HG03159 (cell line): ENCODE measurements around the gene SALL1.

ENCODE experiments used
- ATAC-seq: cut with Tn5 transposase; IDR thresholded peaks from one replicate; pipeline ENCODE4 v1.9.1; 2021; ENCODE audit warnings: mild to moderate bottlenecking, moderate library complexity; ENCODE audit not compliant: unreplicated experiment

The SALL1 gene

DNA sequence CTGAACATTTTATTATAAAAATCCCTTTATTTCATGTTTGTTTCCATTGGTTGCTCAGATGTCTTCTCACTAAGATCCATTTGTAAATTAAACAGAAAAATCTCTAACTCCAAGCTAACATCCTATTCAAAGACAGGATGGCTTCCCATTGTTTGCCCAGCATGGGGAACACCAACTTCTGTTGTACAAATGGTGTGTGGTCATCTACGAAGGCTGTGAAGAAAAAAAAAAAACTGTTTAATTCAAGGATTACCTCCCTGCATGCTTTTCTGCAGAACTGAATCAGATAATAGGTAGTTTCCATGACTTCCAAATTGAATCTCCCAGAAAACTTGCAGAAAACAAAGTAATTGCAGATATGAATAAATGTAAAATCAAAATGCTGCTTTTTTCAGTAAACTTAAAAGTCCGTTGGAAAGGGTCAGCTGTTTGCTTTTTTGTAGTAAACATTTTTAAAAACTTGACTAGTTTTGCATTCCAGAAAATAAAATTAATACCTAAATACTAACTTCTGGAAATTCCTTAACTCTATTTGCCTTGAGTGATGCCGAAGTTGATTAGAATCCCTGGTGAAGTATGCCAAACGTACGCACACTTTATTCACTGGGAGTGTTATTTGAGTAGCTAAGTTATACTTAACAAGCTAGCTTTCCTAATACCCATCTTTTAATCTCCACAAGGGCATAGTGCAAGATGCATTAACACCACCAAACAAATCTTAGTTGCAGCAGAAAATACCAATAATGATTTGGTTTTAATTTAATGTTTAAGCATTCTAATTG is 7.7 kb downstream of the SALL1 start:
- no peak for ATAC-seq

DNA sequence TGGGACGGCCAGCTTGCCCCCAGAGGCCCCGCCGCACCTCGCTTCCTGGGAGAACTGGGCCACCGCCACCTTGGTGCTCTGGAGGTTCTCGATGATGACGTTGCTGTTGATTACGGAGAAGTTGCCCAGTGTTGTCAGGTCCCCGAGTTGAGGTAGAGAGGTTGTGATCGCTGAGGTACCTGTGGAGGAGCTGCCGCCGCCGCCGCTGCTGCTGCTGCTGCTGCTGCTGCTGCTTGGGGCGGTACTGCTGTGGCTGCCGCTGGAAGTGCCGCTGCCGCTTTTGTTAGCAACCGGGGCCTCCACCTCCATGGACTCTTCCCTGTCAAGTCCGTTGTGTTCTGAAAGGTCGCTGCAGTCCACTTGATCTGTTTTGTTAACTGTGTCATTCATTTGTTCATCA is 9.5 kb downstream of the SALL1 start:
- ATAC-seq, result no peak

DNA sequence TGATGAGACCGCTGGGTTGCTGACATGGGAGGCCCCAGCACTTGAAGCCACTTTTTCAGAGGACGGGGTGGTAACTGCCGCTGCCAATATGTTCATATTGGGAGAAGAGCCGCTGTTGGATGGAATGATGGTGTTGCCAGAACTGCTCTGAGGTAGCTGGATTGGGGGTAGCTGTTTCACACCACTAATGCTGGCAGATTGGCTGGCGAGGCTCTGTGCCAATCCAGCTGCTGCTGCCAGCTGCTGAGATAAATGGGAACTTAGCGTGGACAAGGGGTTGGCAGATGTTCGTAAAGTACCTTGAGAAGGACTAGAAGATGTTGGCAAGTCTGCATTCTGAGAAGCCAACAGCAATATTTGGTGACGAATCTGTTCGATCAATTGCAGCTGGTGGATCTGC is 10.0 kb downstream of the SALL1 start:
- no peak for ATAC-seq

DNA sequence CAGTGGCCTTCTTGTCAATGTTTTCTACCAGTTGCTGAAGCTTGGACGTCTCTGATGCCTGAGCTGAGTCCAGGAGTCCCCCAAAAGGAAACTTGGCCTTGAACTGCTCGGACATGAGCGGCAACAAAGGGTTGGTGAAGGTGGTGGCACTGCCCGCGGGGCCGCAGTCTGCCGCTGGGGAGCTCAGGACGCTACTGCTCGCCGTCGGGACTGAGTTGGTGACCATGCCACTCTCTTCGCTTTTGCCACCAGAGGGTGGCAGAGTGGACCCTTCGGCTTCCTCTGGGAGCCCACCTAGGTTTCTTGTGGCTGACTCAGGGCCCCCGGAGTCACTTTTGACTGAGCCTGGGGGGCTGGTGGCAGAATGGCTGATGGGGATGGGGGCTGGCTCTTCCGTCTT is 11.0 kb downstream of the SALL1 start:
- ATAC-seq, result no peak

DNA sequence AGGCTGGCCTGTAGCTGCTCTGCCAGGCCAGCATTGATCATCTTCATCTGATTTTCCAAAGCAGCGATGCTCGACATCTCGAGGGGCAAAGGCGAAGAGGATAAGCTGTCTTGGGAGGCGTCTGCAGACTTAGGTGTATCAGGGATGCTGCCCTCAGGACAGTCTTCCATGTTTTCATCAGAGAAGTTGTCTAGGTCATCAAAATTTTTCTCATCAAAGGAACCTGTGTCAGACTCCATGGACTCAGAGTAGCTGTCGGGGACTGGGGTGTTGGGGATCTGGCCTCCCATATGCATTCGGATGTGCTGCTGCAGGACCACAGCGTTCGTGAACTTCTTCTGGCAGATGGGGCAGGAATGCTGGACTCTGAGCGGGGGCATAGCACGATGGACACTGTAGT is 11.5 kb downstream of the SALL1 start:
- ATAC-seq, result no peak

DNA sequence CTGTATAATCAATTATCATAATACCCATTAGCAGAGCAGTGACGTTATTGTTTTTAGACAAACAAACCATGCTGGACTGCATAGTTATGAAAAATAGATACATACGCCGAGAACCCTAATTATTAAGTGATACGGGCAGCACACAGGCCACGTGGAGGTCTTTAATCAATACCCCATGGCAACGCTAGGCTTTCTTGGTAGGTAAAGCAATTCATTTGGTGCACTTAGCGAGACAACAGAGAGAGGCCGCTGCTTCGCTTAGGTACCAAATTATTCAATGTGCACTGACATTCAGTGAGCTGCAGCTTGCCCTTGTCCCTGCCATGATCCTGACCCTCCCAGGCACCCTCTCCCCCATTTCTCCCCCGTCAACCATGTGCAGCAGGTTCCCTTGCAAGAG is 12.9 kb downstream of the SALL1 start:
- ATAC-seq, result no peak

DNA sequence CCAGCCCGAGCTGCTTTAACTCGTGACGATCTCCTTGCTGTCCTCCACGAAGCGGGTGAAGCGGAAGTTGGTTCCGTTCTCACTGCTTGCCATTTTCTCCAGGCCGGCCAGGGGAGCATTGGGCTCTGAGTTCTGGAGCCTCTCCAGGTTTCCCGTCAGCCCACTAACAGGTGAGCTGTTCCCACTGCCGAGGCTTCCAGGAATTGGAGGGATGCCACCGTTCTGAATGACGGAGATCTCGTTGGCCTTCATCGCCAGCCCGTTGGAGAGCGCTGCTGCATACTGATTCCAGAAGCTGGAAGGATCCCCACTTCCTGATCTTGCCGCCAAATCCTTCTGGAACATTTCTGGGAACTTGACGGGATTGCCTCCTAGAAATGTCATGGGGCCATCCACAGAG is 14.0 kb downstream of the SALL1 start:
- ATAC-seq, result no peak

DNA sequence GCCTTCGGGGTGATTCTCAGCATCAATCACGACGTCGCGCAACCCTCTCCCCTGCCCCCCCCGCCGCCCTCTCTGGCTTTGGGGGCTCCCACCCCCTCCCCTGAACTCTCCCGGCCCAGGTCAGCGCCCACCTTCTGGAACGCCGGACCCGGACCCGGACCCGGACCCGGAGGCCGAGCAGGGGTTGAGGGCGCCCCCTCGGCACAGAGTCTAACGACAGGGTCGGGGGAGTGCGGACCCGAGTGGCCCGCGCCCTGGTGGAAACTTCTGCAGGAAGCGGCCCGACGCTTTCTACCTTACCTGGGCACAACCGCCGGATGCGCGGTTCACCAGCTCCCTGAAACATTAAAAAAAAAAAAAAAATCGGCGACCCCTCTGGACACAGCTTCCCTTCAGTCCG is 16.2 kb downstream of the SALL1 start:
- no peak for ATAC-seq

DNA sequence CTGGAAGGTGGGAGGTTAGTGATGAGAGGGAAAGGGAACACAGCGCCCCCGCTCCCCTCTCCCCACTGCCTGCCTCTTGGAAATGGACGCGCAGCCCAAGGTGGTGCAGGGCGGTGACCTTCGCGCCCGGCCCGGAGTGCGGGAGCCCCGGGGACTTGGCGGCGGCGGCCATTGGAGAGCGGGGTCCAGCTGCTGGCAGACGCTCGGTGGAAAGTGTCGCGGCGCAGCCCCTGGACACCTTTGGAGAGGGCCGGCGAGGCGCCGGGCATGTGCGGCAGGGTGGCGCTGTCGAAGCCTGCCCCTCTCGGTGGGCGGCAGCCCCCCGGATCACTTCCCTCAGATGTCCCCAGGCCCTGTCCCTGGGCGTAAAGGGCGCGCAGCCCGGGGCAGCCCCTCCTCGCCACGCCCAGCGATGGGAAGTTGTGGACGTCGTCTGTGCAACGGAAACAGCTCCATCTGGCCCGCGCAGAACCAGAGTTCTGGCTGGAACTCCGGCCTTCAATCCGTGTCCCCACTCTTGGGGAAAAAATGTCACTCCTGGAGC is 16.7 kb downstream of the SALL1 start:
- no peak for ATAC-seq

DNA sequence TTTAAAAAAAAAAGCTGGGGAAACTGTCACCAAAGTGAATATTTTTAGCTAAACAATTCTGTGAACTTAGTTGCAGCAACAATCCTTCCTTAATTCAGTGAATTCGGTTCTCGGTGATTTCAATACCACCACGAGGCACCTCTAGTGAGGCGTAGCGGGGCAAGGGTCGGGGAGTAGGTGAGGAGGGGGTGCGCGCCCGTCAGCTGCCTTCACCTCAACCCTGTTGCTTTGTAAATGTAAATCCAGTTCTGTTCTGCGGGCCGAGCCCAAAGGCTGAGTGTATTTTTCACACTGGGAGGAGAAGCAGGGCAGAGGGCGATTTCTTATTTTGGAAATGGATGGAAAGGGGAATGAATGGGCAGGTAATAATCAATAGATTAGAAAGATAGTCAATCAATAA is 17.4 kb downstream of the SALL1 start:
- no peak for ATAC-seq

DNA sequence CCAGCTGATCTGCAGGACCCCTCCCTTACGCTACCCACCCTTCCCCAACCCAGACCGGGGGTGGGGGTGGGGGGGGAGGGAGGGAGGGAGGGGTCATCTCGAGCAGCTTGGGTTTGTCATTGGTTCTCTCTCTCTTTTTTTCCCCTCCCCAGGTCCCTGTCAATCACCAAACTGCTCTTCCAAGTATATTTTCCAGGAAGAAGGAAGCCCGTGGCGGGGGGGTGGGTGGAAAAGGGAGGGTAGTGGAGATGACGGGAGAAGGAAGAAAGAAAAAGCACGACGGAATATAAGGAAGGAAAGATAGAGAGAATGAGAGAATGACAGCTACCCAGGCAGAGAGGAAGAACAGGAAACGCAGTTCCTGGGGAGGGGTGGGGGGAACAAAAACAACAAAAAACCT is 17.9 kb downstream of the SALL1 start:
- no peak for ATAC-seq

DNA sequence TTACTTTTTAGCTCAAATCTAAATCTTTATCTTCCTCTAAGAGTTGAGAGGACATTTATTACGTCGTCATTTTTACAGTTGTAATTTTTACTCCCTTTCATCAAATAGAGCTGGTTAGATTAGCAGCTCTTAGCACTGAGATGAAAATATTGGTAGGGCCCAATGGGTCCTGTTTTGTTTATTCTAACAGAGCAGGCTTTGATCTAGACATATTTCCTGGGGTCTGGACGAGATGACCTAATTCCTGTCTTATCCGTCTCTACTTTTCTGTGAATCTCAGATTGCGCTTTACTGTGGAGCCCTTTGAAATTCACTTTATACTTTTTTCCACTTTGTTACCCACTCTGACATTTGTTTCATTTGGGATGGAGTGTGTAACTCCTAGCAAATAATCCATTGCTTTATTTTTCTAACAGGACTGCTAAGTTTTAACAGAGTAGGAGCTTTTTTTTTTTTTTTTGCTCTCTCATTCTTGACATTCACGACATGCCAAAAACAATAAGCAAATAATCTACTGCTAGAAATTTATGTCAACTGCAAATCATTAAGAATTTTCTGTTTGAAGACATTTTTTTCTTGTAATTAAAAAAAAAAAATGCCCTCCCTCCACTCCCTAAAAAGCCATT is 18.5 kb downstream of the SALL1 start:
- ATAC-seq, result no peak

DNA sequence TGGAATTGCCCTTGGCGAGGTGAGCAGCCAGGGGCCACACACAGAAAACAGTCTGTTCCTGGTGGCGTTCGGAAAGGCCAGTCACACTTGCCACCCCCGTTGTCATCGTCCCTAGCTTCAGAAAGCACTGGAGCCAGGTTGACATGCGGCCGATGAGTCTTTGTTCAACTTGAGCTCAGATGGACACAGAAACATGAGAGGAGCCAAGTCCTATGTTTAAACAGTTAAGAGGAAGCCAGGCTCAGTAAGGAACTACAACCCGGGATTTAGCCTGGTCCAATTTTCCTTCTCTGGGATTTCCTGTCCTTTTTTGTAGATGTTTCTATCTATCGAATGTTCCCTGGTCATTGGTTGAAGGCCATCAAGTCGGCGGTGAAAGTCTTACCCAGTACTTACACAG is 19.5 kb downstream of the SALL1 start:
- no peak for ATAC-seq

DNA sequence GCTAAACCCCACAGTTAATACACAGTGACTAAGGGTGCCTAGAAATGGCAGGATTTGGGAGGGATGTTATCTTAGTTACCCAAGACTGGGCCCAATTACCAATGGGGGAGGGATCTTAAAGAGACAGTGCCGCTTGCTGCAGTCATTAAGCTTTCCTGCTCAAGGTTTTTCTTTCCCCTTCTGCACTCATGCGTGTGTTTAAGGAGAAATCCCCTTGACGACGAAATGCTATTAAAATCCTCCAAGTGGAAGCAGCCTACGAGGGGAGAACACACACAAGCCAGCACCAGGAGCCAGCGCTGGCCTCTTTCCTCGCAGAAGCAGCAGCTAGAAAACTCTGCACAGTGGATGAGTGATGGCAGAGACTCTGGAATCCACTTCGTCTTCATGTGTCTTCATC is 22.0 kb downstream of the SALL1 start:
- ATAC-seq, result no peak

DNA sequence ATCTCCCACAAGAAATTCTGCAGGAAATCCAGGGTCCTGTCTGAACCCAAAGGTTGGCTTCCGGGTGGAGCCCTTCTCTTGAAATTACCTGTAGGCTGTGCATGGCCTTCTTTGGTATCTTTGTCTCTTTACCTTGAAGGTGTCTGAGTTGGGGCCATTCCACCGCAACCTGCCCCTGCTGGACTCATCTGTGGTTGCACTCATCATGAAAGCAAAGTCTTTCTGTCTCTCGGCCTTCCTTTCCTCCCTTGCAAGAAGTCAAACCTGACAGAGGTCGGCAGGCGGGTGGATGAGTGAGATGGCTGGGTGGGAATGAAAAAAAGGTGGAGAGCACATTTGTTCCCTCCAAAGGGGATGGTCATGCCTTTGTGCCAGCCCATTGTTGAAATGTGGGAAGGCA is 25.1 kb downstream of the SALL1 start:
- no peak for ATAC-seq

DNA sequence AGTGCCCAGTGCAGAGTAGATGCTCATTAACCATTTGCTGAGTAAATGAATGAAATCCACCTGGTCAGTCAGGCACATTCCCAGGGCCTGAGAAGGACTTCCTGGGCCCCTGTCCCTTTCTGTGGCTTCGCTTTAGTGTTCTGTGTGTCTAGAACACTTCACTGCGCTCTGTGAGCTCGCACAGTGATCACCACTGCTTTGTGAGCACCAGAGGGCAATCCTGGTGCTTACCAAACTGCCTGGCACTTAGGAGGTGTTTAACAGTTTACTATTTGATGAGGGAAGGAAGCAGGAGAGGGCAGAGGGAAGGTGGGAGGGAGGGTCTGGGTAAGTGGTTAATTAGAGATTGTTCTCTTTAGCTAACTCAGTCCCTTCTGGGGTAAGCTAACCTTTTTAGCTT is 26.2 kb downstream of the SALL1 start:
- no peak for ATAC-seq

DNA sequence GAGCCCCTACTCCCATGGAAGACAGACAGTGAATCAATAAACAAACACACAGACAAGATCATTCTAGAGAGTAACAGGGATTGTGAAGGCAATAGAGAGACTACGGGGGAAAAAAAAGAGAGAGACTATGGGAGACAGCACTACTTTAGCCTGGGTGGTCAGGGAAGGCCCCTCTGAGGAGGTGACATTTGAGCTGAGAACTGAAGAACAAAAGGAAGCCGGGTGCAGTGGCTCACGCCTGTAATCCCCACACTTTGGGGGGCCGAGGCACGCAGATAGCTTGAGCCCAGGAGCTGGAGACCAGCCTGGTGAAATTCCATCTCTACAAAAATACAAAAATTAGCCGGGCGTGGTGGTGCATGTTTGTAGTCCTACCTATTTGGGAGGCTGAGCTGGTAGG is 29.2 kb downstream of the SALL1 start:
- ATAC-seq, result no peak

DNA sequence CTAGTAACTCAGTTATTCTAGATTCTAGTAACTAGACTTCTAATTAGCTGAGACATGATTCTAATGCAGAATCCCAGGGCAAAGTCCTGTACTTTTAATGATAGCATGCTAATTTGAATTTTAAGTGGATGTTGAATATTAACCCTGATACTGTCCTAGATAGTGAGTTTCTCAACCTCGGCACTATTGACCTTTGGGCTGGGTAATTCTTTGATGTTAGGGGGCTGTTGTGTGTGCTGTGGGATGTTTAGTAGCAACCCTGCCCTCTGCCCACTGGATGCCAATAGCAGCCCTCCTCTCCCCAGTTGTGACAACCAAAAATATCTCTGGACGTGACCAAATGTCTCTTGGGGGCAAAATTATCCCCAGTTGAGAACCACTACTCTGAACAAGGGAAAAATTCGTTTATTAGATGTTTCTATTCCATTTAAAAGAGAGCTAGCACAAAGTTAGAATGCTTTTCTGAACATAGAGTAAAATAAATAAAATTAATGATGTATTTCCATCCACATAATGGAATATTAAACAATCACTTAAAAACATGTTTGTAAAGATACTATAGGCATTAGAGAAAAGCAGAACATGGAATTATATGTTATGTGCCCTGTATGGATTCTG is 30.2 kb downstream of the SALL1 start:
- ATAC-seq, result no peak

DNA sequence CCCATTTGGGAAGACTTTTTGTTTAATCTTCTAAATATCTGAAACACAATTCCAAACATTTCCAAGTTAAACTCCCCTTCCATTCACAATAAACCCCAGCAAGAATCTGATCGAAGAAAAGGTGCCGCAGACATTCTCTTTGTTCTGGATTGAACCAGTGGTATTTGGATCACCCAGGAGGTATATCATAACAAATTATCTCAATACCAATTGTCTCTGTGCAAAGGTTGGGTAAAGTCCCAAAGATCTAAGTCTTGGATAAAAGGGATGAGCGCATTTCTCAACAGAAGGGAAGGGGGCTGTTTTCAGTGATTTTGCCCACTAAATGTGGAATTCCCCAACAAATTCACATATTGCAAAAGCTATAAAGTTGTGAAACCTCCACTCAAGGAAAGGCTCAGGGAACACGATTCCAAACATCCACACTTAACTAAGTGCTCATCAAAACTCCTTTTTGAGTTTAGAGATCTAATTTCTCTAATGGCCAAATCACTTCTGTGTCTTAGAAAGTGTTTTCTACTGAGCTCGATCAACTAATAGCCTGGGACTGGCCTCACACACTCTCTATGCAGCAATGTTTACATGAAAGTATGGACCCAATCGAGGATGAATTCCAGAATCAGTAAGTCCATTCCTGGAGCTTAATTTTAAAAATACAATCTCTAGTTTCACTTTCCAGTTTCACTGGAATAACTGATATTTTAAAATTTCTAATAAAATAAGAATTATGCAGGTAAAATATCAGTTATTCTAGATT is 30.9 kb downstream of the SALL1 start:
- no peak for ATAC-seq

DNA sequence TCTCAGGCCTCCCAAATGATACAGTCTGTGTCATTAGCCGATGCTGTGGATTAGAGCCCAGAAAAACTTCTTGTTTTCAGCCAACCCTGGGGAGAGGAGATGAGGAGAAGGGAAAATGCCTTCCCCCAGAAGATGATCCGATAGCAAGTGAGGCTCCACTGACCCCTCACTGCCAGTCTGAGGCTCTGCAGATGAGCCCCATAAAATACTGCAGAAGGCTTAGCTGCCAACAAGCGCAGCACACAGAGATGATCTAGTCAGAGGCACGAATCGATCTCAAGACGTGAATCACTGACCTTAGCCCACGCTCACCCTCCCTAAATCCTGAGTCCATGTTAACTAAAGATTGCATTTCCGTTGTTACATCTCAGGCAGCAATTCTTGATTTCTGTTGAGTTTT is 31.5 kb downstream of the SALL1 start:
- ATAC-seq, result no peak

DNA sequence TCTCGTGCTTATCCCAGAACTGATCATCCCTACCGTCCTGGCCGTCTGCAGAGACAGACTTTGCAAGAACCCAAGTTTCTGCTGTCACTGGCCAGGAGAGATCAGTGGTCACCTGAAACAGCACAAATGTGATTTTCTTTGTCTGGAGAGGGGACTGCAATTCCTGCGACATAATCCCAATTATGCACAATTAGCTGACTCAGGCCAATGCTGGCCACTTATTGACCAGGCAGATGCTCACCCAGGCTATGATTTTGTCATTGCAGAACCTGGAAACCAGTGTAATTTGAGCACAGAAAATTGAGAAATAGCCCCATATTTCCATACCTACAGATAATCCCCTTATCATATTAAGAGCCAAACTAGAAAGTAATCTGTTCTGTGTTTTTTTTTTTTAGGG is 34.7 kb downstream of the SALL1 start:
- ATAC-seq, result no peak
